HEK293 (cell line): ENCODE measurements around the gene IRAK3.

Experiments
- CTCF ChIP-seq: fragments of 450-650 bp; formaldehyde crosslinking; IDR thresholded peaks from 2 replicates; pipeline ENCODE4 v1.5.1; 2016; ENCODE audit warnings: missing biosample characterization, missing genetic modification characterization
- ELK4 ChIP-seq: IDR thresholded peaks from 2 replicates; pipeline ENCODE4 v1.6.1; 2011; ENCODE audit warnings: mild to moderate bottlenecking, low read depth, low read length, borderline replicate concordance
- KLF9 ChIP-seq: fragments of 450-650 bp; formaldehyde crosslinking; IDR thresholded peaks from 2 replicates; pipeline ENCODE4 v1.5.1; 2016; ENCODE audit warnings: missing biosample characterization, missing genetic modification characterization, low read depth
- SETDB1 ChIP-seq: IDR thresholded peaks from one replicate; pipeline ENCODE4 v1.6.1; 2017; ENCODE audit warnings: mild to moderate bottlenecking, low read length, moderate library complexity, mixed read lengths; ENCODE audit not compliant: insufficient read length
- TCF7L2 ChIP-seq: IDR thresholded peaks from 2 replicates; pipeline ENCODE4 v1.6.1; 2011; ENCODE audit warnings: low read depth, mild to moderate bottlenecking, inconsistent platforms, low read length, moderate library complexity, borderline replicate concordance
- ZBTB21 ChIP-seq: fragments of 450-650 bp; formaldehyde crosslinking; IDR thresholded peaks from 2 replicates; pipeline ENCODE4 v1.5.1; 2017; ENCODE audit warnings: missing biosample characterization, missing genetic modification characterization
- ZNF747 ChIP-seq: fragments of 450-650 bp; formaldehyde crosslinking; IDR thresholded peaks from 2 replicates; pipeline ENCODE4 v1.5.1; 2016; ENCODE audit warnings: missing biosample characterization, missing genetic modification characterization

GRCh38 chr12:66275040-66275439, 86.0 kb downstream of the IRAK3 start:
- TF ChIP-seq CTCF (tag by site-specific recombination) (no peak), TCF7L2 (no peak), KLF9 (no peak), ELK4 (no peak), ZBTB21 (tag by site-specific recombination) (no peak), SETDB1 (no peak), ZNF747 (tag by site-specific recombination) (no peak)
